Transverse colon (tissue), 4 donors: ENCODE data around the gene NDRG3. TPM values are rescaled to one million over a fixed set of nuclear protein-coding genes. Genes with fewer than 3 reads are reported as not detected.

Experiments used
- DNase-seq: peaks from one replicate; pipeline ENCODE4 v3.0.0-alpha.2; 2019
- H3K27ac ChIP-seq, 4 donors: fragments of 200-600 bp; sonication (generic); 2 replicates each; pipeline ENCODE4 v1.5.1; 2016 to 2018; ENCODE audit warnings: inconsistent platforms in 4 of 4
- H3K27me3 ChIP-seq: fragments of 200-600 bp; sonication (generic); 2 replicates; pipeline ENCODE4 v1.5.1; 2017; ENCODE audit warnings: inconsistent platforms
- H3K36me3 ChIP-seq, 4 donors: fragments of 200-600 bp; sonication (generic); 2 replicates each; pipeline ENCODE4 v1.5.1; 2017 to 2019; ENCODE audit warnings: inconsistent platforms in 4 of 4
- H3K4me1 ChIP-seq, 4 donors: fragments of 200-600 bp; sonication (generic); 2 replicates each; pipeline ENCODE4 v1.5.1; 2017 to 2020; ENCODE audit warnings: inconsistent platforms in 4 of 4
- H3K4me3 ChIP-seq, 4 donors: fragments of 200-600 bp; sonication (generic); 1 replicate in 1 of 4; 2 replicates in 3 of 4; pipeline versions ENCODE4 v1.5.1 to v1.6.1; 2017 to 2019; ENCODE audit warnings: inconsistent platforms in 4 of 4
- H3K9me3 ChIP-seq, 2 donors: fragments of 200-600 bp; sonication (generic); 2 replicates each; pipeline ENCODE4 v1.5.1; 2017 to 2019; ENCODE audit warnings: inconsistent platforms in 2 of 2
- CTCF ChIP-seq, 5 experiments: fragments of 200-600 bp in 3 of 5; fragments of 450-650 bp in 2 of 5; sonication (generic) in 3 of 5; IDR thresholded peaks; 1 replicate in 2 of 5; 2 replicates in 3 of 5; pipeline ENCODE4 v1.5.1; 2016 to 2017; ENCODE audit warnings: antibody characterized with exemption in 5 of 5, inconsistent platforms in 3 of 5, mild to moderate bottlenecking in 2 of 5, moderate library complexity in 1 of 5
- EP300 ChIP-seq: sonication (generic); formaldehyde crosslinking; IDR thresholded peaks from one replicate; pipeline ENCODE4 v1.6.1; 2017; ENCODE audit warnings: antibody characterized with exemption, low read depth
- POLR2A ChIP-seq: fragments of 450-650 bp; IDR thresholded peaks from one replicate; pipeline ENCODE4 v1.6.1; 2016; ENCODE audit warnings: antibody characterized with exemption, mild to moderate bottlenecking, moderate library complexity
- POLR2AphosphoS5 ChIP-seq, 3 donors: sonication (generic); formaldehyde crosslinking; IDR thresholded peaks; one replicate each; pipeline ENCODE4 v1.6.1; 2016; ENCODE audit warnings: antibody characterized with exemption in 3 of 3
- WGBS, 2 donors: methylation state at CpG; one replicate each; pipeline ENCODE4 v1.1.5; 2018; ENCODE audit warnings: low coverage in 1 of 2; 5-methylcytosine and 5-hydroxymethylcytosine counted together
- in situ Hi-C, 4 donors: fragments of 200-750 bp; cut with MboI; loops; one replicate each; pipeline versions ENCODE4 v1.15.0 to v1.15.1; 2017; ENCODE audit warnings: low sequenced_read_pairs in 3 of 4, low pct_ligation_motif_present in 1 of 4, low pct_unique_long_range_greater_than_20kb in 1 of 4
- intact Hi-C: fragments of 100-400 bp; cut with DNase I; formaldehyde crosslinking; loops from one replicate; pipeline ENCODE4 v1.15.1; 2023; ENCODE audit warnings: low total_unique reads
- total RNA-seq, 4 donors: library from RNA; depleted of rRNA; stranded (reverse); fragments of >200 nt; gene quantifications; one replicate each; pipeline ENCODE4 v1.1.0, GENCODE V29; 2016

NDRG3 gene
- total RNA-seq, 4 donors from 2014 or later = 1.9 to 54.7 (median 33.1) TPM

GRCh38 chr20:36632487-36633284 lies 113.2 kb downstream of the NDRG3 start:
- no peak overlapping the region for H3K4me3 ChIP-seq

GRCh38 chr20:36632147-36632486 lies 113.8 kb downstream of the NDRG3 start:
- no peak for DNase-seq
- Histone ChIP-seq H3K4me1 (no peaks in the 10 kb centered on the region), H3K4me3 (no peak overlapping the region), H3K27me3 (no peaks in the 10 kb centered on the region), H3K27ac (no peak overlapping the region), H3K9me3 (no peaks in the 10 kb centered on the region), H3K36me3 (no peaks in the 10 kb centered on the region)
- no peak for TF ChIP-seq POLR2A
- TF ChIP-seq POLR2AphosphoS5 (IDR thresholded peaks at IDR 0.05) = no peak
- no peak for TF ChIP-seq EP300
- no peak for TF ChIP-seq CTCF (IDR thresholded peaks at IDR 0.05)
- intact Hi-C loops (no loop called here), in situ Hi-C loops (no loop called here)
- WGBS, 2 donors = 83% methylated on average over 3 of the region's 3 CpGs; no CpG with 5 or more reads in 1 of the 2 donors

More at GRCh38 chr20:36632487-36633284, 113.2 kb downstream of the NDRG3 start:
- no peaks in the 10 kb centered on the region for H3K9me3 ChIP-seq
- H3K27me3 ChIP-seq = no peaks in the 10 kb centered on the region
- no peak overlapping the region for H3K27ac ChIP-seq
- TF ChIP-seq POLR2A (no peak), POLR2AphosphoS5 (IDR thresholded peaks at IDR 0.05) (no peak), EP300 (no peak), CTCF (IDR thresholded peaks at IDR 0.05) (no peak)
- no peak for DNase-seq
- no peaks in the 10 kb centered on the region for H3K4me1 ChIP-seq
- 88 to 91% methylated on average over 3 to 14 of the region's 14 CpGs for WGBS, 2 donors
- intact Hi-C loops = no loop called here
- no peaks in the 10 kb centered on the region for H3K36me3 ChIP-seq
- in situ Hi-C loops = no loop called here

- in situ Hi-C loops = no loop called here
- TF ChIP-seq POLR2A = no peak
- no peak for TF ChIP-seq EP300
- TF ChIP-seq CTCF (IDR thresholded peaks at IDR 0.05) = no peak
- no peak for TF ChIP-seq POLR2AphosphoS5 (IDR thresholded peaks at IDR 0.05)
These were observed 114.2 kb downstream of the NDRG3 start for GRCh38 chr20:36631646-36632045.

GRCh38 chr20:36629719-36630681 lies 115.9 kb downstream of the NDRG3 start:
- WGBS, 2 donors = 73% methylated on average over 15 of the region's 15 CpGs; no CpG with 5 or more reads in 1 of the 2 donors
- intact Hi-C loops = no loop called here
- Histone ChIP-seq H3K27ac (peak overlapping the region in 2 of 4 donors; percentile 26 to 43), H3K4me3 (no peak overlapping the region), H3K4me1 (no peaks in the 10 kb centered on the region), H3K27me3 (no peaks in the 10 kb centered on the region), H3K36me3 (no peaks in the 10 kb centered on the region), H3K9me3 (no peaks in the 10 kb centered on the region)
- peak; percentile 44 for DNase-seq
- TF ChIP-seq POLR2AphosphoS5 (IDR thresholded peaks at IDR 0.05) = no peak
- no peak for TF ChIP-seq EP300
- TF ChIP-seq CTCF (IDR thresholded peaks at IDR 0.05) = no peak
- no peak for TF ChIP-seq POLR2A
- in situ Hi-C loops = no loop called here

More at GRCh38 chr20:36631646-36632045, 114.2 kb downstream of the NDRG3 start:
- 91 to 100% methylated on average over 2 to 6 of the region's 6 CpGs for WGBS, 2 donors
- intact Hi-C loops = no loop called here
- Histone ChIP-seq H3K36me3 (no peaks in the 10 kb centered on the region), H3K9me3 (no peaks in the 10 kb centered on the region), H3K4me1 (no peaks in the 10 kb centered on the region), H3K4me3 (no peak overlapping the region), H3K27ac (no peak overlapping the region), H3K27me3 (no peaks in the 10 kb centered on the region)
- DNase-seq = no peak
